ENCODE data around the gene CDK14. TPM values are rescaled to one million over a fixed set of nuclear protein-coding genes. Genes with fewer than 3 reads are reported as not detected.

CDK14 gene
- total and polyA plus RNA-seq, 2 of the 8 experiments (the other 6 are each of a cell fraction or from before 2014, with no cell fraction given), result 5.5 to 47.3 TPM

DNA sequence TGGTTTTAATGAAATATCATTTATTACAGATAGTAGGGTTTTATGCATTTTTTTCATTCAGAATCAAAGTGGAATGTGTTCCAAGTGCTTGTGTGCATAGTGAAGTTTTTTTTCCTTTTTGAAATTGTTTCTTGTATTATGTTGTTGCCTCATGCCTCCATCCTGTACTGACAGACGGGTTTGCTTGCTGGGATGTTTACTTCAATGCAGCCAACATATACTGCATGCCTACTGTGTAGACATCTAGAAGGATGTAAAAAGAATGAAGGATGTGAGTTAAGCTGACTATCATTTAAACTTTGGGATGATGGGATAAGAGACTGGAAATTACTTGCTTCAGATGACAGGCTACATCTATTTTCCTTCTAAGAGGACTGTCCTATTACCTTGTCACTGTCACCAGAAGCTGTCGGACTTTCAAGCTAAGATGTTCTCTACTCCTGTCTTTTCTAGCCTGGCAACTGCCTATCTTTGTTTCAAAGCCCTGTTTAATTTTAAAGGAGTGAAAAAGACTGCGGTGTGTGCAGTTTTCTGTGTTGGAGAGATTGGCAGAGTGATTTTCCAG lies 243.7 kb downstream of the CDK14 start:
- no peak overlapping the region for H3K14ac ChIP-seq (ENCODE audit: insufficient read length)
- H4K5ac ChIP-seq (ENCODE audit: insufficient read length, low read depth, low read length), result no peak overlapping the region
- H3K4ac ChIP-seq (replicated peaks; ENCODE audit: insufficient read length, low read depth, low read length), result no peak overlapping the region
- no peak overlapping the region for H4K8ac ChIP-seq (ENCODE audit: extremely low read depth, insufficient read depth, low read length)
- H3K79me1 ChIP-seq (ENCODE audit: low read depth, low read length), result no peaks in the 10 kb centered on the region
- ChIA-PET CTCF (ENCODE audit: partially characterized antibody) (interaction anchor here (1.3 kb wide), 1 partner anchor 80 kb away, joined by 3 read pairs; no protein-coding TSS in a partner anchor), POLR2A (ENCODE audit: partially characterized antibody) (no interaction called here)
- H2BK12ac ChIP-seq (ENCODE audit: low read depth, low read length), result no peak overlapping the region
- H3K4me1 ChIP-seq (replicated peaks in 1 of 4; ENCODE audit: control insufficient read depth in 3 of 4, insufficient read depth in 4 of 4, low read length in 3 of 4), result no peaks in the 10 kb centered on the region
- no peak for DNase-seq (ENCODE audit: low read depth in 1 of 2, low spot score in 2 of 2)
- no peak overlapping the region for H2BK120ac ChIP-seq (replicated peaks; ENCODE audit: low read depth, low read length)
- H3K9ac ChIP-seq (replicated peaks in 1 of 4; ENCODE audit: extremely low read depth in 1 of 4, low read depth in 3 of 4, low read length in 3 of 4), result no peak overlapping the region
- H3K79me2 ChIP-seq (ENCODE audit: control insufficient read depth in 1 of 2, insufficient read depth in 2 of 2, low read length in 2 of 2), result no peaks in the 10 kb centered on the region; a peak in 1 of 4 replicates
- peaks cover 0 to 11% of the 10 kb centered on the region in 2 experiments; a peak in 2 of 4 replicates for H3K9me3 ChIP-seq (ENCODE audit: insufficient read depth in 2 of 2, low read depth in 1 of 2, low read length in 1 of 2)
- H3K36me3 ChIP-seq (ENCODE audit: control insufficient read depth in 2 of 4, insufficient read depth in 4 of 4, low read length in 3 of 4), result no peaks in the 10 kb centered on the region; a peak in 1 of 8 replicates
- no peak overlapping the region for H2BK20ac ChIP-seq (ENCODE audit: low read length)
- TF ChIP-seq SRF (IDR thresholded peaks at IDR 0.05; ENCODE audit: low read depth, low read length) (no peak), TCF12 (IDR thresholded peaks at IDR 0.05; ENCODE audit: low read depth, low read length) (no peak), RNF2 (IDR thresholded peaks at IDR 0.05; ENCODE audit: borderline replicate concordance, low read depth, low read length, missing control alignments, poor library complexity, severe bottlenecking) (no peak), EP300 (IDR thresholded peaks at IDR 0.05; ENCODE audit: borderline replicate concordance in 1 of 2, low read depth in 2 of 2, low read length in 2 of 2) (no peak), BRCA1 (IDR thresholded peaks at IDR 0.05; ENCODE audit: low read depth, low read length) (no peak)
- no peaks in the 10 kb centered on the region for H3K23me2 ChIP-seq (ENCODE audit: low read depth, low read length)
- 78% methylated on average over 3 of the region's 3 CpGs; no CpG with 5 or more reads in 1 of the 2 experiments for WGBS, 2 experiments (ENCODE audit: extremely low coverage in 1 of 2, insufficient coverage in 1 of 2, insufficient read length in 1 of 2, insufficient replicate concordance in 2 of 2, low coverage in 1 of 2, low lambda C conversion rate in 2 of 2, missing lambda C conversion rate in 1 of 2)
- H3K27me3 ChIP-seq (replicated peaks in 1 of 4; ENCODE audit: control insufficient read depth in 3 of 4, extremely low read depth in 1 of 4, insufficient read depth in 3 of 4, low read length in 3 of 4), result no peaks in the 10 kb centered on the region
- H2AFZ ChIP-seq (ENCODE audit: low read length), result no peak overlapping the region
- no peak overlapping the region for H3K4me2 ChIP-seq (ENCODE audit: insufficient read depth in 1 of 2, low read depth in 2 of 2, low read length in 2 of 2)
- no peak overlapping the region for H3K56ac ChIP-seq (replicated peaks; ENCODE audit: insufficient read length, low read depth, low read length)
- no peaks in the 10 kb centered on the region for H4K20me1 ChIP-seq (replicated peaks in 1 of 2; ENCODE audit: control insufficient read depth in 1 of 2, insufficient read depth in 2 of 2, low read length in 2 of 2)
- H3K4me3 ChIP-seq (ENCODE audit: extremely low read depth in 1 of 4, insufficient read depth in 2 of 4, low read depth in 3 of 4, low read length in 4 of 4), result no peak overlapping the region
- no peak overlapping the region for H2BK15ac ChIP-seq (ENCODE audit: low read length)
- FAIRE-seq, result no peak
- H2AK5ac ChIP-seq (ENCODE audit: low read depth, low read length), result no peak overlapping the region
- no peak overlapping the region for H4K91ac ChIP-seq (replicated peaks; ENCODE audit: insufficient read length, low read length)
- H3K27ac ChIP-seq (ENCODE audit: low read depth, low read length), result no peak overlapping the region
- H2BK5ac ChIP-seq (ENCODE audit: low read depth, low read length), result no peak overlapping the region
- no peak overlapping the region for H3K23ac ChIP-seq (ENCODE audit: insufficient read length)
- H3K18ac ChIP-seq (ENCODE audit: extremely low read depth, low read length), result no peak overlapping the region
